ACC112 (cell line): ENCODE measurements around the gene GAS7.

ENCODE experiments used
- H2AFZ ChIP-seq: fragments of 200-600 bp; sonication (generic); one replicate; pipeline ENCODE4 v1.6.0; 2017; ENCODE audit warnings: antibody characterized with exemption, low read length; ENCODE audit not compliant: unreplicated experiment
- H3K27ac ChIP-seq: fragments of 200-600 bp; sonication (generic); 2 replicates; pipeline ENCODE4 v1.5.1; 2014; ENCODE audit warnings: low read depth, mild to moderate bottlenecking, antibody characterized with exemption, low read length, moderate library complexity
- H3K27me3 ChIP-seq: fragments of 200-600 bp; sonication (generic); 2 replicates; pipeline ENCODE4 v1.6.1; 2014; ENCODE audit warnings: mild to moderate bottlenecking, antibody characterized with exemption, low read length, moderate library complexity, mixed read lengths; ENCODE audit not compliant: insufficient read depth
- H3K36me3 ChIP-seq: fragments of 200-600 bp; sonication (generic); 2 replicates; pipeline ENCODE4 v1.6.1; 2016; ENCODE audit warnings: mild to moderate bottlenecking, antibody characterized with exemption, low read length, moderate library complexity, mixed read lengths; ENCODE audit not compliant: insufficient read depth
- H3K4me1 ChIP-seq: fragments of 200-600 bp; sonication (generic); one replicate; pipeline ENCODE4 v1.6.1; 2016; ENCODE audit warnings: low read length, mixed read lengths; ENCODE audit not compliant: insufficient read depth, unreplicated experiment, control insufficient read depth
- H3K4me3 ChIP-seq: fragments of 200-600 bp; sonication (generic); 2 replicates; pipeline ENCODE4 v1.5.1; 2014; ENCODE audit warnings: mild to moderate bottlenecking, low read depth, low read length
- H3K79me2 ChIP-seq: fragments of 200-600 bp; sonication (generic); one replicate; pipeline ENCODE4 v1.6.0; 2016; ENCODE audit warnings: low read length; ENCODE audit not compliant: control insufficient read depth, unreplicated experiment, insufficient read depth

Gene GAS7

GRCh38 chr17:10048629-10049350, 149.6 kb downstream of the GAS7 start:
- Histone ChIP-seq H3K36me3 (no peaks in the 10 kb centered on the region), H3K79me2 (no peaks in the 10 kb centered on the region), H3K27me3 (no peaks in the 10 kb centered on the region), H3K4me3 (no peak overlapping the region), H3K4me1 (no peaks in the 10 kb centered on the region), H3K27ac (no peak overlapping the region), H2AFZ (no peak overlapping the region)

DNA sequence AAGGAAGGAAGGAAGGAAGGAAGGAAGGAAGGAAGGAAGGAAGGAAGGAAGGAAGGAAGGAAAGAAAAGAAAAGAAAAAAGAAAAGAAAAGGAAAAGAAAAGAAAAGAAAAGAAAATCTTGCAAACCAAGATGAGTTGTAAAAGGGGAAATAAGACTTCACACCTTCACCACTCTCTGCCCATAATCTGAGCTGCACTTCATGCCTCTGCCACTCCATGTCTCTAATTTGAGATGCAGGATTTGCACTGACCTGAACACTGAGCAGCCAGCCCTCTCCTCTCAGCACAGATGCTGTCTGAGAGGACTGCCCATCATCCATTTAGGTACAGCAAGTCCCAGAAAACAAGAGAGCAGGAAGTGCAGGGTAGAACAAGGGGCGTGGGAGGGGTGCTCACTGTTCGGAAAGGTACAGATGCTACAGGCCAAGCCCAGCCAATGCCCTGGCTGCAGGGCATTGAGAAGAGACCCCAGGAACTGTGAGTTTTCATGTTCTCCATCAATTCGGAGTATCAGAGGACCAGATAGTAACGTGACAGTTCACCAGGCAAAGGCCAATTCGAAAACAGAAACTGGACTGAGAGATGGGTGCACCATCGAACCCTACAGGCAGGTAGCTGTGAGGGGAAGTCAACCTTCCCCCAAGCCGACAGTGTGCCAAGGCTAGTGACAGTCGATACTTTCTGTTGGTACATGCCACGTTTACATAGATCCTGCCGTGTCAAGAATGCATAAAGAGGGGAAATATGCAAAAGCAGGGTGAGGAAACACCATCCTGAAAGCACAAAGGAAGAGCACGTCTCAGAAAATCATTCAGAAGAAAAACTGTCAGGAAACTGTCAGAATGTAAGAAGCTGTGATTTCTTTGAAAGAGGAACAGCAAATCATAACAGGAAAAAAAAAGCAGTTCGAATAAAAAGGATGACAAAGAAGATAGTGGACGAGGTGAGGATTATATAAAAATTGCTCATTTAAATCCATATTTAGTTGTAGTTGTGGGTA, 151.3 kb downstream of the GAS7 start:
- Histone ChIP-seq H3K4me1 (no peaks in the 10 kb centered on the region), H3K27ac (no peak overlapping the region), H2AFZ (no peak overlapping the region)

DNA sequence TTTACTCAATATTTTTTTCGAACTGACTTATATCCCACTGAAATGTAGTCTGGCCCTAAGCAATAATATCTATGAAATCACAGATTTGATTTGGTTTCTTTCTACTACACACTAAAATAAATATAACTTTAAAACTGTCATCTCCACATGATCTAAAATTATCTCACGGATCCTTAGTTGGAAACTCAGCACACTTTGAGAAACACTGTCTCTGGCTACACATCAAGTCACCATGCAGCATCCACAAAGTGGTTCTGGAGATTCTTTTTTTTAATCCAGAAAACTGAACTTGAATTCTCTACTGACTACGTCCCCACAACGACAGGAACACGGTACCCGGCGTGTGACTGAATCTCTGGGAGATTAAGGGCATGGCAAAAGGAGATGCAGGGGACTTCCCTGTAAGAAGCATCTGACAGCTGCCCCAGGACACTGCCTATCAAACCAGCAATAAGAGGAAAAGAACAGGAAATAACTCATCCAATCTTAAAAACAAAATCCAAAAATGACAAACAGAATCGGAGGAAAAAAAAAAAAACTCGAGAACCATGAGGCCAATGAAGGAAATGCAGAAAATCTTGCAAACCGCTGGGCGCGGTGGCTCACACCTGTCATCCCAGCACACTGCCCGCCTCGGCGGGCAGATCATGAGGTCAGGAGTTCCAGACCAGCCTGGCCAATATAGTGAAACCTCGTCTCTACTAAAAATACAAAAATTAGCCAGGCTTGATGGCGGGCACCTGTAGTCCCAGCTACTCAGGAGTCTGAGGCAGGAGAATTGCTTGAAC, 152.3 kb downstream of the GAS7 start:
- H3K27ac ChIP-seq, result no peak overlapping the region
- H2AFZ ChIP-seq, result no peak overlapping the region
- no peaks in the 10 kb centered on the region for H3K79me2 ChIP-seq
- H3K36me3 ChIP-seq, result no peaks in the 10 kb centered on the region
- H3K27me3 ChIP-seq, result no peaks in the 10 kb centered on the region
- H3K4me3 ChIP-seq, result no peak overlapping the region
- H3K4me1 ChIP-seq, result no peaks in the 10 kb centered on the region

More for the DNA sequence above, 151.3 kb downstream of the GAS7 start:
- Histone ChIP-seq H3K4me3 (no peak overlapping the region), H3K36me3 (no peaks in the 10 kb centered on the region), H3K79me2 (no peaks in the 10 kb centered on the region), H3K27me3 (no peaks in the 10 kb centered on the region)

GRCh38 chr17:10042589-10043244, 155.7 kb downstream of the GAS7 start:
- no peaks in the 10 kb centered on the region for H3K36me3 ChIP-seq
- no peaks in the 10 kb centered on the region for H3K79me2 ChIP-seq
- H3K27ac ChIP-seq, result no peak overlapping the region
- no peak overlapping the region for H2AFZ ChIP-seq
- no peaks in the 10 kb centered on the region for H3K4me1 ChIP-seq
- H3K27me3 ChIP-seq, result no peaks in the 10 kb centered on the region
- H3K4me3 ChIP-seq, result no peak overlapping the region

GRCh38 chr17:10041916-10042588, 156.4 kb downstream of the GAS7 start:
- H3K79me2 ChIP-seq, result no peaks in the 10 kb centered on the region
- no peaks in the 10 kb centered on the region for H3K4me1 ChIP-seq
- no peaks in the 10 kb centered on the region for H3K36me3 ChIP-seq
- H3K4me3 ChIP-seq, result no peak overlapping the region
- H3K27me3 ChIP-seq, result no peaks in the 10 kb centered on the region
- no peak overlapping the region for H3K27ac ChIP-seq
- H2AFZ ChIP-seq, result no peak overlapping the region

GRCh38 chr17:10041287-10041612, 157.2 kb downstream of the GAS7 start:
- Histone ChIP-seq H3K27ac (no peak overlapping the region), H3K4me1 (no peaks in the 10 kb centered on the region), H2AFZ (no peak overlapping the region), H3K79me2 (no peaks in the 10 kb centered on the region), H3K27me3 (no peaks in the 10 kb centered on the region), H3K4me3 (no peak overlapping the region), H3K36me3 (no peaks in the 10 kb centered on the region)

DNA sequence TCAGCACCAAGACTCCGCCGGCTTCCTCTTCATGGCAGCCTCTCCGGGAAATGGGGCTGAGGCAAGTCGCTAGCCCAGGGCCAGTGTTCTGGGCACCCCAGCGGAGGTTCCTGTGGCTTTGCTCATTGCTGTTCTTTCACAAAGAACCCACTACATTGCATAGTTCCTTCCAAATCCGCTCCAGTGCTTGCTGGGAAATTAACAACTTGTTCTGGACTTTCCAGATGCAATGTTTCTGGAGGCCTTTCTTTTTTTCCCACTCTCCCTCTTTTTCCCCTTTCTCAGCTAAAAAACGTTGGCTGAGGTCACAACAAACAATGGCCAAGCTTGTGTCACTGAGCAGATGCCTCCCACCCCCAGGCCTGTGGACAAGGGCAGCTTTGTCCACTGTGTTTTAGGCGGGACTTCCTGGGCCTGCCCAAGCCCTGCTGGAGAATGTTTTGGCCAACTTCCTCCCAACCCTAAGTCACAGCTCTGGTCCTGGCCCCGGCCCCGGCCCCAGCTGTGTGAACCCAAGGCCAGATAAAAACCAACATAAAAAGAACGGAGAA, 161.8 kb downstream of the GAS7 start:
- Histone ChIP-seq H3K4me1 (no peaks in the 10 kb centered on the region), H3K36me3 (no peaks in the 10 kb centered on the region), H3K4me3 (no peak overlapping the region), H2AFZ (no peak overlapping the region), H3K79me2 (no peaks in the 10 kb centered on the region), H3K27ac (no peak overlapping the region), H3K27me3 (no peaks in the 10 kb centered on the region)

DNA sequence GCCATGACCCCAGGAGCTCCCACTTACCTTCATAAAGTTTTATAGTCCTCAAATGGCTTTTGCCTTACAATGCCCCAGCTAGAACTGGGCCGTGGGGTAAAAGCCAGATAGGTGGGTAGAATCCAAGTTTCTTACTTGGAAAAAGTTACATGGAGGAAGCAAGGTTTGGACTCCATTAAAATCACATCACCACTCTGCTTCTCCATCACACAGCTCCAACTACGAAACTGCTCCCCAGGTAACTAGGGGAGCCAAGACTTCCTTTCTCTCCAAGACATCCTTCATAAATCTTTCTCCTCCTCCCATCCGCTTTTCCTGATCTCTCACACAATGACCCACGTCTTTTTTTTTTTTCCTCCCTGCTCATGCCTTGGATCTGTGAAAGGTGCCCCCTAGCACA, 162.5 kb downstream of the GAS7 start:
- Histone ChIP-seq H3K4me3 (no peak overlapping the region), H3K79me2 (no peaks in the 10 kb centered on the region), H3K4me1 (no peaks in the 10 kb centered on the region), H3K27me3 (no peaks in the 10 kb centered on the region), H2AFZ (no peak overlapping the region), H3K36me3 (no peaks in the 10 kb centered on the region), H3K27ac (no peak overlapping the region)

DNA sequence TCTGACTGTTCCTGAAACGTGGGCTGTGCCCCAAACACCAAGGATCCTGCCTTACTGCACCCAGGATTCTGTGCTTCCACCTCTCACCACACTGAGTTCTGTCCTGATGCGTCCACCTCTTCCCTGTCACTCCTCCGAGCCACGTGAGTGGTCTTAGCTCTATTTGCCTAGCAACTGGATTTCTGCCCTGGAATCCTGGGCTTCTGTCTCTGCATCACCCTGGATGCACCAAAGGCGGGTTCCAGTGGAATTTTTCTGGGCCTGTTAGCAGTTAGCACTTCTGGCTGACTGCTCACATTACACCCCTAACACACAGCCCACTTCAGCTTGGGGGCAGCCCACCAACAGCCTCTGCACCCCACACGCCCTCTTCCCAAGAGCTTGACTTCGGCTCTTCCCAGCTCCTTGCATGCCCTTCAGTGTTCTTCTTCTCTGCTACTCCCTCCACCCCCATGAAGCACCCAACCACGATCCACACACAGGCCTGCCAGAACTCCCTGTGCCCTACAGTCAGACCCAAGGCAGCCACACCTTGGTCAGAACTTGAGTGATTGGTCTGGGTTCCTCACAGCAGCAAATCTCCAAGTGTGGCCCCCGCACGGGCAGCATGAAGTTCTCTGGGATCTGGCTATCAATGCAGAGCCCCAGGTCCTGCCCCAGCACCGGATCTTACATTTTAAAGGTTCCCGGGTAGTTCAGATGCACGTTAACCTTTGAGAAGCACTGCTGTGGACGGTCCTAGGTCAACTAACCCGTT, 163.5 kb downstream of the GAS7 start:
- Histone ChIP-seq H3K27ac (no peak overlapping the region), H2AFZ (no peak overlapping the region), H3K79me2 (no peaks in the 10 kb centered on the region), H3K27me3 (no peaks in the 10 kb centered on the region), H3K4me1 (no peaks in the 10 kb centered on the region), H3K4me3 (no peak overlapping the region), H3K36me3 (no peaks in the 10 kb centered on the region)
